ENCODE measurements around the gene FYB1. TPM values are rescaled to one million over a fixed set of nuclear protein-coding genes. Genes with fewer than 3 reads are reported as not detected.

Gene FYB1
- total RNA-seq, 1 experiment from 2014 or later: 0.46 TPM

Other genes with a start within 250 kb of the FYB1 start
- gene RICTOR, start 145.2 kb downstream of the FYB1 start, total RNA-seq (2021; ENCODE audit: unreplicated experiment): 21.3 TPM
- 0.05 TPM for gene C9, start 144.9 kb upstream of the FYB1 start, total RNA-seq (2021; ENCODE audit: unreplicated experiment)
- 1.7 TPM for gene DAB2, start 205.4 kb upstream of the FYB1 start, total RNA-seq (2021; ENCODE audit: unreplicated experiment)

Data from Panc1 (cell line).